ENCODE data around the gene CACNA2D3.

Gene CACNA2D3

GRCh38 chr3:54999811-55000210, 877.5 kb downstream of the CACNA2D3 start:
- Histone ChIP-seq H3K4ac (ENCODE audit: low read depth, low read length) (no peak overlapping the region), H3K9ac (ENCODE audit: low read length) (no peak overlapping the region), H4K5ac (ENCODE audit: low read length) (no peak overlapping the region), H2BK120ac (ENCODE audit: low read depth, low read length) (peak overlapping the region; percentile 10), H2BK15ac (replicated peaks; ENCODE audit: low read depth) (no peak overlapping the region), H3K23ac (ENCODE audit: low read length) (no peak overlapping the region), H3K4me1 (ENCODE audit: control insufficient read depth, low read depth, low read length) (peaks cover 8% of the 10 kb centered on the region), H3K27me3 (ENCODE audit: insufficient read depth, low read length, poor library complexity) (no peaks in the 10 kb centered on the region), H3K4me3 (ENCODE audit: low read length) (no peak overlapping the region), H2BK5ac (ENCODE audit: low read length) (no peak overlapping the region), H3K56ac (ENCODE audit: low read length) (peak overlapping the region; percentile 2), H3K79me1 (ENCODE audit: low read length) (no peaks in the 10 kb centered on the region), H4K8ac (ENCODE audit: low read depth, low read length) (no peak overlapping the region), H3K36me3 (ENCODE audit: control insufficient read depth, insufficient read depth, low read length) (no peaks in the 10 kb centered on the region), H2AK5ac (ENCODE audit: low read length) (no peak overlapping the region), H3K27ac (ENCODE audit: low read depth, low read length) (no peak overlapping the region), H3K79me2 (ENCODE audit: control insufficient read depth, insufficient read depth, low read length) (no peaks in the 10 kb centered on the region), H3K4me2 (ENCODE audit: low read length) (no peak overlapping the region), H3K18ac (ENCODE audit: low read length) (no peak overlapping the region)
- no CpG with 5 or more reads among the region's 3 CpGs for WGBS (ENCODE audit: extremely low coverage, insufficient coverage, low lambda C conversion rate)
- DNase-seq: peak; percentile 40

- no peaks in the 10 kb centered on the region for H3K79me2 ChIP-seq (ENCODE audit: control insufficient read depth, insufficient read depth, low read length)
- no peak overlapping the region for H3K23ac ChIP-seq (ENCODE audit: low read length)
- H2BK5ac ChIP-seq (ENCODE audit: low read length): no peak overlapping the region
- no peak overlapping the region for H3K27ac ChIP-seq (ENCODE audit: low read depth, low read length)
- no peak overlapping the region for H4K8ac ChIP-seq (ENCODE audit: low read depth, low read length)
- H2BK15ac ChIP-seq (replicated peaks; ENCODE audit: low read depth): no peak overlapping the region
- no peaks in the 10 kb centered on the region for H3K27me3 ChIP-seq (ENCODE audit: insufficient read depth, low read length, poor library complexity)
- no peak overlapping the region for H3K56ac ChIP-seq (ENCODE audit: low read length)
- H4K5ac ChIP-seq (ENCODE audit: low read length): no peak overlapping the region
- H3K4me1 ChIP-seq (ENCODE audit: control insufficient read depth, low read depth, low read length): peaks cover 8% of the 10 kb centered on the region
- peak overlapping the region; percentile 44 for H3K4ac ChIP-seq (ENCODE audit: low read depth, low read length)
- H2BK120ac ChIP-seq (ENCODE audit: low read depth, low read length): no peak overlapping the region
- no peak overlapping the region for H3K4me3 ChIP-seq (ENCODE audit: low read length)
- peak; percentile 93 for DNase-seq
- H3K9ac ChIP-seq (ENCODE audit: low read length): no peak overlapping the region
- H3K79me1 ChIP-seq (ENCODE audit: low read length): no peaks in the 10 kb centered on the region
- H2AK5ac ChIP-seq (ENCODE audit: low read length): no peak overlapping the region
- no peak overlapping the region for H3K18ac ChIP-seq (ENCODE audit: low read length)
- H3K4me2 ChIP-seq (ENCODE audit: low read length): no peak overlapping the region
- no peaks in the 10 kb centered on the region for H3K36me3 ChIP-seq (ENCODE audit: control insufficient read depth, insufficient read depth, low read length)
Measured at GRCh38 chr3:55000546-55000945, 878.2 kb downstream of the CACNA2D3 start.

- H2BK120ac ChIP-seq (ENCODE audit: low read depth, low read length): no peak overlapping the region
Measured at GRCh38 chr3:55000953-55001352, 878.6 kb downstream of the CACNA2D3 start.

GRCh38 chr3:55002416-55002930, 880.1 kb downstream of the CACNA2D3 start:
- DNase-seq: no peak
- Histone ChIP-seq H3K4me3 (ENCODE audit: low read length) (no peak overlapping the region), H3K27me3 (ENCODE audit: insufficient read depth, low read length, poor library complexity) (no peaks in the 10 kb centered on the region), H4K5ac (ENCODE audit: low read length) (no peak overlapping the region), H3K4me1 (ENCODE audit: control insufficient read depth, low read depth, low read length) (peaks cover 8% of the 10 kb centered on the region), H3K36me3 (ENCODE audit: control insufficient read depth, insufficient read depth, low read length) (no peaks in the 10 kb centered on the region), H3K4me2 (ENCODE audit: low read length) (no peak overlapping the region), H3K56ac (ENCODE audit: low read length) (no peak overlapping the region), H3K18ac (ENCODE audit: low read length) (no peak overlapping the region), H2BK120ac (ENCODE audit: low read depth, low read length) (no peak overlapping the region), H3K79me2 (ENCODE audit: control insufficient read depth, insufficient read depth, low read length) (no peaks in the 10 kb centered on the region), H3K9ac (ENCODE audit: low read length) (no peak overlapping the region), H3K27ac (ENCODE audit: low read depth, low read length) (no peak overlapping the region), H2BK5ac (ENCODE audit: low read length) (no peak overlapping the region), H2AK5ac (ENCODE audit: low read length) (no peak overlapping the region), H3K79me1 (ENCODE audit: low read length) (no peaks in the 10 kb centered on the region), H3K23ac (ENCODE audit: low read length) (no peak overlapping the region), H2BK15ac (replicated peaks; ENCODE audit: low read depth) (no peak overlapping the region), H4K8ac (ENCODE audit: low read depth, low read length) (no peak overlapping the region), H3K4ac (ENCODE audit: low read depth, low read length) (no peak overlapping the region)
- WGBS (ENCODE audit: extremely low coverage, insufficient coverage, low lambda C conversion rate): no CpG with 5 or more reads among the region's 9 CpGs

More at GRCh38 chr3:55000953-55001352, 878.6 kb downstream of the CACNA2D3 start:
- Histone ChIP-seq H3K4ac (ENCODE audit: low read depth, low read length) (no peak overlapping the region), H3K4me3 (ENCODE audit: low read length) (no peak overlapping the region), H3K56ac (ENCODE audit: low read length) (no peak overlapping the region), H2AK5ac (ENCODE audit: low read length) (no peak overlapping the region), H2BK15ac (replicated peaks; ENCODE audit: low read depth) (no peak overlapping the region), H4K8ac (ENCODE audit: low read depth, low read length) (no peak overlapping the region), H3K79me1 (ENCODE audit: low read length) (no peaks in the 10 kb centered on the region), H3K4me2 (ENCODE audit: low read length) (no peak overlapping the region), H4K5ac (ENCODE audit: low read length) (no peak overlapping the region), H3K23ac (ENCODE audit: low read length) (no peak overlapping the region), H3K9ac (ENCODE audit: low read length) (no peak overlapping the region), H3K27ac (ENCODE audit: low read depth, low read length) (no peak overlapping the region), H3K79me2 (ENCODE audit: control insufficient read depth, insufficient read depth, low read length) (no peaks in the 10 kb centered on the region), H3K18ac (ENCODE audit: low read length) (no peak overlapping the region), H3K4me1 (ENCODE audit: control insufficient read depth, low read depth, low read length) (peaks cover 8% of the 10 kb centered on the region), H2BK5ac (ENCODE audit: low read length) (no peak overlapping the region), H3K36me3 (ENCODE audit: control insufficient read depth, insufficient read depth, low read length) (no peaks in the 10 kb centered on the region), H3K27me3 (ENCODE audit: insufficient read depth, low read length, poor library complexity) (no peaks in the 10 kb centered on the region)
- no CpG with 5 or more reads among the region's 4 CpGs for WGBS (ENCODE audit: extremely low coverage, insufficient coverage, low lambda C conversion rate)
- no peak for DNase-seq

GRCh38 chr3:55006244-55006676, 883.9 kb downstream of the CACNA2D3 start:
- H3K36me3 ChIP-seq (ENCODE audit: control insufficient read depth, insufficient read depth, low read length): no peaks in the 10 kb centered on the region
- no peak overlapping the region for H3K27ac ChIP-seq (ENCODE audit: low read depth, low read length)
- H3K4ac ChIP-seq (ENCODE audit: low read depth, low read length): no peak overlapping the region
- peak overlapping the region; percentile 12 for H3K56ac ChIP-seq (ENCODE audit: low read length)
- no peaks in the 10 kb centered on the region for H3K79me2 ChIP-seq (ENCODE audit: control insufficient read depth, insufficient read depth, low read length)
- H2AK5ac ChIP-seq (ENCODE audit: low read length): no peak overlapping the region
- no CpG with 5 or more reads among the region's 8 CpGs for WGBS (ENCODE audit: extremely low coverage, insufficient coverage, low lambda C conversion rate)
- H2BK5ac ChIP-seq (ENCODE audit: low read length): no peak overlapping the region
- H3K4me1 ChIP-seq (ENCODE audit: control insufficient read depth, low read depth, low read length): no peaks in the 10 kb centered on the region
- peak; percentile 57 for DNase-seq
- no peak overlapping the region for H4K5ac ChIP-seq (ENCODE audit: low read length)
- no peak overlapping the region for H2BK15ac ChIP-seq (replicated peaks; ENCODE audit: low read depth)
- no peak overlapping the region for H2BK120ac ChIP-seq (ENCODE audit: low read depth, low read length)
- H3K4me3 ChIP-seq (ENCODE audit: low read length): no peak overlapping the region
- peak overlapping the region; percentile 66 for H3K18ac ChIP-seq (ENCODE audit: low read length)
- H3K23ac ChIP-seq (ENCODE audit: low read length): no peak overlapping the region
- H3K79me1 ChIP-seq (ENCODE audit: low read length): no peaks in the 10 kb centered on the region
- H4K8ac ChIP-seq (ENCODE audit: low read depth, low read length): no peak overlapping the region
- H3K9ac ChIP-seq (ENCODE audit: low read length): no peak overlapping the region
- no peak overlapping the region for H3K4me2 ChIP-seq (ENCODE audit: low read length)
- H3K27me3 ChIP-seq (ENCODE audit: insufficient read depth, low read length, poor library complexity): no peaks in the 10 kb centered on the region

GRCh38 chr3:55007971-55008370, 885.6 kb downstream of the CACNA2D3 start:
- Histone ChIP-seq H3K79me2 (ENCODE audit: control insufficient read depth, insufficient read depth, low read length) (no peaks in the 10 kb centered on the region), H3K4me2 (ENCODE audit: low read length) (no peak overlapping the region), H3K36me3 (ENCODE audit: control insufficient read depth, insufficient read depth, low read length) (no peaks in the 10 kb centered on the region), H3K27ac (ENCODE audit: low read depth, low read length) (no peak overlapping the region), H2BK15ac (replicated peaks; ENCODE audit: low read depth) (no peak overlapping the region), H3K9ac (ENCODE audit: low read length) (no peak overlapping the region), H4K8ac (ENCODE audit: low read depth, low read length) (no peak overlapping the region), H2AK5ac (ENCODE audit: low read length) (no peak overlapping the region), H3K27me3 (ENCODE audit: insufficient read depth, low read length, poor library complexity) (no peaks in the 10 kb centered on the region), H3K4ac (ENCODE audit: low read depth, low read length) (no peak overlapping the region), H3K56ac (ENCODE audit: low read length) (no peak overlapping the region), H2BK120ac (ENCODE audit: low read depth, low read length) (no peak overlapping the region), H3K18ac (ENCODE audit: low read length) (no peak overlapping the region), H3K4me1 (ENCODE audit: control insufficient read depth, low read depth, low read length) (no peaks in the 10 kb centered on the region), H2BK5ac (ENCODE audit: low read length) (no peak overlapping the region), H3K23ac (ENCODE audit: low read length) (no peak overlapping the region), H4K5ac (ENCODE audit: low read length) (no peak overlapping the region), H3K4me3 (ENCODE audit: low read length) (no peak overlapping the region), H3K79me1 (ENCODE audit: low read length) (no peaks in the 10 kb centered on the region)
- DNase-seq: no peak
- WGBS (ENCODE audit: extremely low coverage, insufficient coverage, low lambda C conversion rate): no CpG with 5 or more reads among the region's 1 CpG
